ENCODE measurements around the gene LMX1B.
"Not testable (repeated sequence)": the region's sequence is repeated elsewhere in the genome, so short reads cannot be mapped to it uniquely, and the experiment has no call there.

LMX1B gene

DNA sequence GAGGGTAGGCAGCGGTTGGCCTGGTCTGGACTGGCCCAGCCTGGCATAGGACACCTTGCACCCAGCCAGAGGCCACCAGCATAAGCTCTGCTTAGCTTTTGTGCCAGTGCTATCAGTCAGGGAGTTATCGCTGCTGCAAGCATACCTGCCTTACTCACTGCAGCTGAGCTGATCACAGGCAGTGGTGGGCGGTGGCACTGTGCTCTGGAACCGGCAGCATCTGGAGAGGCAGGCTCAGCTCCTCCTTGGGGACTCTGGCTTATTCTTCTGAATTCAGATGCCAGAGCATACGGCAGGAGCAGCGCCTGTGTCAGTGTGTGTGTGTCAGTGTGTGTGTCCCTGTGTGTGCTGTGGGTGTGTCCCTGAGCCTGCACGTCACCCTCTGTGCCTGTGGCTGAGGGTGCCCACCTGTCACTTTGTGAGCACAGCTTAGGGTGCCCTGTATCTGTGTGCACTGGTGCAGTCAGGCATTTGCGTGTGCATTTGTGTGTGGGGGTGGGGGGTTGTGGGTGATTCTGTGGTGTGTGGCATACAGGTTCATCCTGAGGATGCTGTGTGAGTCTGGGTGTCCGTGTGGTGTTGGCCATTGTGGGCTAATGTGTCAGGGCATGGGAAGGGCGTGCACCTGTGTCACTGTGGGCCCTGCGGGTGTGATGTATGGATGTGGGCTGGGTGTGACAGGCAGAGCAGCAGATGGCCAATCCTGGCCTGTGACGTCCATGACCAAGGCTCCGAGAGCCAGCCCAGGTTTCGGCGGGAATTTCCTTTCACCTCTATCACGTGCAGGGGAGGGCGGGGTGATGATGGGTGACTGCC, 23.5 kb downstream of the LMX1B start:
- DNase-seq = no peak

DNA sequence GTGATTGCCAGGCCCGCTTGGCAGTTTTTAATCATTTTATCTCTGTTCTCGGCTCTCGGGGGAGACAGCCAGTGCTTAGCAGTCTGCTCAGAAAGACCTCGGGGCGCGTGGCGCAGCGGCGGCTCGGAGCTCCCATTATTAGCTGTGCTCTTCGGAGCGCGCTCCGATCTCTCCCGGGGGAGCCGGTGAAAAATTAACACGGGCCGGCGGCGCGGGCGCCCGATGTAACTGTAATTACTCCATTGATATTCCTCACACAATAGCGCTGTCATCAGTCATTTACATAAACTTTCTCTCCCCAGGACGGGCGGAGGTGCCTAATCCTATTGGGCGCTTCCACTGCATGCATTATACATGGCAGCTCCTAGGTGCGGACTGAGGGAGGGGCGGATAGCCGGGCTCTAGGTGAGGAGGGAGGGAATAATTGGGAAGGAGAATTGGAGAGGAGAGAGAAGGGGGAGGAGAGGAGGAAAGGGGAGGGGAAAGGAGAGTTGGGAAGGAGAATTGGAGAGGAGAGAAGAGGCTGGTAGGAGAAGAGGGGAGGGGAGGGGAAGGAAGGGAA, 24.9 kb downstream of the LMX1B start:
- no peak for DNase-seq

DNA sequence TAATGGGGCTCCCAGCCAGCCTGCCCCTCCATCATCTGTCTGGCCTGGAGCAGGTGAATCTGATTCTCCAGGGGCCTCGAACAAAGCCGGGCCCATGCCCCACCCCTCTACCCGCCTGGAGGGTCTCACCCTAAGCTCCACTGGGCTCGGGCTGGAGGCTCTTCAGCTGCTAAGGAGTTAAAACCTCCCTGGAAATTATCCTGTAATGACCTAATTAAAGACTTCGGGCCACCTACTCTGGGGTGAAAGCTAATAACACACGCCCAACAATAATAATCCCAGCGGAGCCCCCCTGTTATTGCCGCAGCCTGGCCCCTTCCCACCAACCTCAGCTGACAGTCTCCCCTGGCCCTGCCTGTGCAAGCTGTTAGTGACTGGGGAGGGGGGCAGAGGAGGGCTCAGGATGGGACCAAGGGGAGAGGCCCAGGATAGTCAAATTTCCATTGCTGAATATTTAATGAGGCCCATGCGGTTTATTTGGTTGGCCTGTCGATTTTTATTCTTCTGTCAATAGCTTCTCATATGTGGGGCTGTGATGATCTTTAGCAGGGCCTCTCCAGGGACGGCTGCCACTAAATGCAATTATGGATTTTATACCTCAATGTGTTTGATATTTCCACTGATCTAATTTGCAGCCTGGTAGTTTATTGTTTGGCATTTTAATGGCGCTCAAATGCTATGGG, 25.7 kb downstream of the LMX1B start:
- DNase-seq = no peak

DNA sequence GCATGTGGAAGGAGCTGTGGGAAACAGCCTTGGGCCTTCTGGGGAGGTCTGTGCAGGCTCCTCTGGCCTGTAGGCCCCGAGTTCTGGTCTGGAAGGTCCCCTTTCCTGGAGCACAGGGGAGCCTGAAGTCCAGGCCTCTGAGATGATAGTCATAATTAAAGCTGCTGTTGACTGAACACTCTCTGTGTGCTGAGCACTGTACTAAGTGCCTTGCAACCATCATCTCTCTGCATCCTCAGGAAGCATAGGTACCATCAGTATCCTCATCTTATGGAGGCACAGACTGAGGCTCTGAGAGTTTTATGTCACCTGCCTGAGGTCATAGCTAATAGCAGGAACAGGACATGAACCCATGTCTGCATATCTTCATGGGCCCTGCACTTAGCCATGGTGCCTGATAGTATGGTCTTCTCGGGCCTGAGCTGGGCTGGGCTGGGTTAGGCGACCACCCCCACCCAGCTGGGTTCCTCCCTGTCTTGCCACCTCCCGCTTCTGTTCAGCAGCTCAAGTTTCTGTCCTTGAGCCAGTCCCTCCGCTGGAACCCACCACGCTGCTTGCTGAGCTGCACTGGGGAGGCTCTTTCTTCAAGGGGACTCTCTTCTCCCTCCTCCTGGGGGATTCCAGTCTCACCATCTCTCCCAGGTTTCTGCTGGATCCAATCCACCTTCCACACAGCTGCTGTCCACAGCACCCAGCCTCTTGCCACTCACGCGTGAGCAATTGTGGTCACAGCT, 27.6 kb downstream of the LMX1B start:
- DNase-seq = no peak

DNA sequence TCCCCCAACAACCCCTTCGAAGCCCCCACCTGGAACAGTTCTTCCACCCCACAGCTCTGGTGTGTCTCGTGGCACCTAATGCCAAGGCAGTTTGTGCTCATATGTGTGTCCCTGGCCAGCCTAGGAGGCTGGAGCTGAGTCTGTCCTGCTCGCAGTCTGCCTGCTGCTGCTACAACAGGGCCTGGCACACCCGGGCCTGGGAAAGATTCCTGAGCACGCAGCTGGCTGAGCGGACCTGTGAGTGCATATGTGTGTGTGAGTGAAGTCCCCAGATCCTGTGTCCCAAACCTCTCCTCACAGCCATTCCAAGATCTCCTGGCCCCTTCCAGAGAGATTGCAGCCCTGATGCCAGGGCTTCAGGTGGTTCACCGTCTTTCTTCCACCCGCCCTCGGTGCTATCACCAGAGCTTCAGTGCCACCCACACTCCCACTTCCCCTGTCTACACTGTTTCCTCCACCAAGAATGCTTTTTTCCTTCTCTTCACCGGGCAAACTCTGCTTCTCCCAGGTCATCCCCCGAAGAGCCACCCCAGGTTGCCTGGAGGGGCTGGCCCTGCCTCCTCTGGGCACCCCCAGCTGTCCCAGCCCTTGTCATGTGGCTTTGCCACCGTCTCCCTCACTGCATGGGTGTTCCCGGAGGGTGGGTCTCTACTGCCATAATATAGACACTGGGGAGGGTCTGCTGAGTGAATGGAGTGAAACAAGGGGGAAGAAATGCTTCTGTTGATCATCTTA, 28.4 kb downstream of the LMX1B start:
- no peak for DNase-seq

DNA sequence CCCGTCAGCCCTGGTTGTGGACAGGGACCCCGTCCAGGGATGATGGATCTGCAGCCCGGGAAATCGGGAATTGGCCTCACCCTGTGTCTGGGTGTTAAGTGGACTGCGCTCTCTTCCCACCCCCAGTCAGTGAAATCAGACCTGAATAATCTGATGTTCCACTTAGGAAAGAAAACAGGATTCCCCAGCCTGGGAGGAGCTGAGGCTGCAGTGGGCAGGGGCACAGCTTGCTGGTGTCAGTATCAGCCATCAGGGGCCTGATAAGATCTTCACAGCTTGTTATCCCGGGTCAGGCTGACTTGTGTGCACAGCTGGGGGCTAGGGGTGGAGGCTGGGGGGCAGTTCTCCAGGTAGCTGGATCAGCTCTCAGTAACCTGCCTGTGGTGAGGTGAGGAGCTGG, 29.1 kb downstream of the LMX1B start:
- no peak for DNase-seq

DNA sequence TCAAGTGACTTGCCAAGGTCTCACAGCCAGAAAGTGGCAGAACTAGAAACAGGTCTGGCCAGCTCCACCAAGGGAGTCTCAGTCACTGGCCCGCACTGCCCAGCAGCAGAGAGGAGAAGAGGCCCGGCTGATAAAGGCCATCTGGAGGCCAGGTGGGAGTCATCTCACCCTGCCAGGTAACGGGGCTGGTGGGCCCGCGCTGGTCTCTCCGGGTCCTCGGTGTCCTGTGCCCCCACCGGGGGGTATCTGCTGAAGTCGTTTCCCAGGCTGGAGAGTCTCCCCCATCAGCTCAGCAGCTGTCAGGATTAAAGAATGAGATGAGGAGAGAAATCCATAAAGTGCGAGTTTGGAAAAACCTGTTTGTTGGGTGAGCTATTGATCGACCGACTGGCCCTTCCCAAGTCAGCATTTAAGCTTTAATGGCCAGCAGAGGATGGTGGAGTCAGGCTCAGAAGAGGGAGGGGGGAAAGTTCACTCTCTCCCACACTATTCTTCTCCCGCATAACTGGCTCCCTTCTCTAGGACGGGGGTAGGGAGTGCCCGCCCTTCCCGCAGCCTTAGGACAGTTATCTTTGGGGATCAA, 30.3 kb downstream of the LMX1B start:
- no peak for DNase-seq

DNA sequence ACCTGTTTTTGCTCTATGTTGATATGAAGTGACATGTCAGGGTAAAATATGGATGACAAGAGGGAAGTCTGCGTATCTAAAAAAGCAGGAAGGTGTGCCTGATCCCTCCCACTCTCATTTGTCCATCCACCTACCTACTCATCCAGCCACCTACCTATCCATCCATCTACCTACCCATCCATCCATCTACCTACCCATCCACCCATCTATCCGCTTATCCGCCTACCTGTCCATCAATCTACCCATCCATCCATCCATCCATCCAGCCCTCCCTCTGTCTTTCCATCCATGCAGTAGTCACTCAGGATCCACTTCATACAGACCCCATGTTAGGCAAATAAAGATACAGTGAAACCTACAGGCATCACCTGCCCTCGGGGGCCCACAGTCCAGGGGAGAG, 32.4 kb downstream of the LMX1B start:
- no peak for DNase-seq

DNA sequence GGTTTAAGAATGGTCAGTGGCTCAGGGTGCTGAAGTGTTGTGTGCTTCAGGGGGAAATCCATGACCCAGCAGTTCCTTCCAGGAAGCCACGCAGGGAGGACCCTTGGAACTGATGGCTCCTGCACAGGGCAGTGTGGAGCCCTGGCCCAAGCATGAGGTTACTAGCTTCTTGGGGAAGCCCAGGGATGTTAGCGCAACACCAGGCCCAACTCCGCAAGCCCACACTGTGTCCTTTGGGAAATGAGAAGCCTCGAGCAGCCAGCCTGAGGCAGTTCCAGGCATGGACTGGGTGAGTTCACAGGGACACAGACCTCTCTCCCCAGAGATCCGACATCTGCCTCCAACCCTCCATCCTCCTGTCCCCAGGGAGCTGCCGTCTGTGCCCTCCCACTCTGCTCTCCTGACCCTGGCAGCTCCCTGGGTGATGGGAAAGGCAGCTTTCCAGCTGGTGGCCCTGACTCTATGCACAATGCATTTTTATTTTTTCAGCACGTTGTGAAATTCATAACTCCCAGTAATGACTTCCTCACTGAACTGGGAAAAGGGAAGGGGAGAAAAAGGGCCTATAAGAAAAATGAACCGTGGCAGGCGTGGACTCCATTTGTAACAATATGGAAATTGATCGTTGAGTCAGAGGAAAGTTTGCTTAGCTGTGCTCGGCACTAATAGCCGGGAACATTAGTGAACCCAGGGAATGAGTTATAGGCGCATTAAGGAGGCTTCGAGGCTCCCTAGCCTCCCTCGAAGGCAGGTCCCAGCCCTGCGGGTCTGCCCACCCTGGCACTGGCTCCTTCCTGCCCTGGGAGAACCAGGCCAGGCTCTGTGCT, 34.1 kb downstream of the LMX1B start:
- DNase-seq = no peak

DNA sequence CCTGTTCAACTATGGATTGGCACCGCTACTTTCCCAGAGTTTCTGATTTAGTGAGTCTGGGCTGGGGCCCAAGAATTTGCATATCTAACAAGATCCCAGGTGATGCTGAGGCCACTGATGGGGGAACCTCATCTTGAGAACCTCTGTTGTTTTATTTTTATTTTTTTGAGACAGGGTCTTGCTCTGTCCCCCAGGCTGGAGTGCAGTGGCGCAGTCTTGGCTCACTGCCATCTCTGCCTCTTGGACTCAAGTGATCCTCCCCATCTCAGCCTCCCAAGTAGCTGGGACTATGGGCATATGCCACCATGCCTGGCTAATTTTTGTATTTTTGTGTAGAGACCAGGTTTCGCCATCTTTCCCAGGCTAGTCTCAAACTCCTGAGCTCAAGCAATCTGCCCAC, 35.7 kb downstream of the LMX1B start:
- no peak for DNase-seq

DNA sequence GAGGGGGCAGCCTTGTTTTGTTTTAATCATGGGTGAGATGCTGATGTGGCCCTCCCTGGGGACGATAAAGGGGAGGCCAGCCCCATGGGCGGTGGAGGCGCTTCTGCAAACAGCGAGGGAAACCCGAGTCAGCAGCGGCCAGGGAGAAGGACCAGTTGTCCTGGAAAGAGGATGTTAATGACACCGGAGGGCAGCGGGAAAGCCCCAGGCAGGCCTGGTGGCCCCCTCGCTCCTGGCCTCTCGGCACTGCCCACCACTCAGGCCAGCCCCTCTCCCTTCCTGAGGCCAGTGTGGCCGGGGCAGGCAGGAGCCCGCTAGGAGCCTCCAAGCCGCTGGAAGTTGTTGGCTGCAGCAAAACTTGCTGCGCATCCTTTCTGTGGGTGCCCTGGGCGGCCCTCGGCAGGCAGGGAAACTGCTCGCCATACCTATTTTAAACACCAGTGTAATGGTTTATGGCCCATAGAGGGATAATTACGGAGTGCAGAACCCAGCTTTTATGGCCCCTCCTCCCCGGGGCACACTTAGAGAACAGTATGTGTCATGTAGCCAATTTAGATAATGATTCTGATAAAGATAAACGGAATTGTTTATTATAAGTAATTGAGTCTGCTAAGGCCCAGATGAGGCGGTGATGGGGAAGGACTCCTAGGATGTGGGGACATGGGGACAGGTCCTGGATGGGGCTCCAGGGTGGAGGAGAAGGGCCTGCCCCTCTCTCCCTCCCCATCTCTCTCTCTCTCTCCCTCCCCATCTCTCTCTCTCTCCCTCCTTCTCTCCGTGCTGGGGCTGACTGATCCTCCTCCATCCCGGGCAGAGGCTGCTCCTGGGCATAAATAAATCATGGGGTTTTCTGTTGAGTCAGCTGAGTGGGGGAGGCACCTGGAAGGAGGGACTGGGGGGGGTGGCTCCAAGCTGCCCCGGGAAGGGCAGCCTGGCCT, 36.9 kb downstream of the LMX1B start:
- no peak for DNase-seq

DNA sequence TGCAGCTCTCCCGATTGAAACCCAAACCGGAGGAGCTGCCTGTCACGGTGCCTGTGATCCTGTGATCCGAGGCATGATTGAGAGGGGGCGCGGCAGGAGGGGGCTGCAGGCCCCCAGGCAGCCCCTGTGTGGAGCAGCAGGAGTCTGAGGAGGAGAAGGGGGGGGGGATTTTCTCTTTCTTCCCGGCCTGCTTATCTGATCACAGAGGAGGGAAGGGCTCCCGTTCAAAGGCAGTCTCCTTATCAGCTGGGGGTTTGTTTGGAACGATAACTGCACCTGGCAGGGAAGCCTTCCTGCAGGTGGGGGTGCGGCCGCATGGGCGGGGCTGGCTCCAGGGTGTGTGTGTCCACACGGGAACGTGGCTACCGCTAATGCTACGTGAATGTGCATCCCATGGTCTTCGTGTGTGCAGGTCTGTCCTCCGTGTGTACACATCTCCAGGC, 38.4 kb downstream of the LMX1B start:
- DNase-seq = no peak

DNA sequence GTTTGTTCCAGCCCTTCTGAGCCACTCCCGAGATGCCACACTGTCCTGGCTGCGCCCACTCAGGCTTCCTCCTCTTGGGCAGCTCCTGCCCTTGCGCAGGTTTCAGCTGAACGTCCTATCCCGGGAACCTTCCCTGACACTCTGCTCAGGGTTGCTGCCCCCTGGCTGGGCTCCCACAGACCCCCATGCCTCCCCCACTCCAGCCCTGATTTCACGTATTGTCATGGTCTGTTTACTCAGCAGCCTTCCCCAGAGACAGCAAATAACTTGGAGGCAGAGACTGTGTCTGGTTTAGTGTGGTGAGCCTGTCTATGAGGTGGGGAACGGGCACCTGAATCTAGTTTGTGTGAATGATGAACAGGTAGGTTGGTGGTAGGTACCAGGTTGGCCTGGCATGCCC, 40.4 kb downstream of the LMX1B start:
- DNase-seq = no peak

DNA sequence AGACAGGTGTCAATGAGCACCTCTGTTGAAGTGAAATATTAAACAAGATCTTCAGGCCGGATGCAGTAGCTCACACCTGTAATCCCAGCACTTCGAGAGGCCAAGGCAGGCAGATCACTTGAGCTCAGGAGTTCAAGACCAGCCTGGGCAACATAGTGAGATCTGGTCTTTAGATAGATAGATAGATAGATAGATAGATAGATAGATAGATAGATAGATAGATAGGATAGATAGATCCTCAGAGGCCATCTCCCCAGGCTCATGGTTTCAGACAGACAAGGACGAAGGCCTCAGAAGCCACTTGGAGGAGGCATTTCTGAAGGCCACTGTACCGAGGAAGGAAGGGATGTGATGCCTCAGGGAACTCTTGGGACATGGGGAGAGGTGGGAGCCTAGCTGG, 42.5 kb downstream of the LMX1B start:
- not testable (repeated sequence) for DNase-seq

DNA sequence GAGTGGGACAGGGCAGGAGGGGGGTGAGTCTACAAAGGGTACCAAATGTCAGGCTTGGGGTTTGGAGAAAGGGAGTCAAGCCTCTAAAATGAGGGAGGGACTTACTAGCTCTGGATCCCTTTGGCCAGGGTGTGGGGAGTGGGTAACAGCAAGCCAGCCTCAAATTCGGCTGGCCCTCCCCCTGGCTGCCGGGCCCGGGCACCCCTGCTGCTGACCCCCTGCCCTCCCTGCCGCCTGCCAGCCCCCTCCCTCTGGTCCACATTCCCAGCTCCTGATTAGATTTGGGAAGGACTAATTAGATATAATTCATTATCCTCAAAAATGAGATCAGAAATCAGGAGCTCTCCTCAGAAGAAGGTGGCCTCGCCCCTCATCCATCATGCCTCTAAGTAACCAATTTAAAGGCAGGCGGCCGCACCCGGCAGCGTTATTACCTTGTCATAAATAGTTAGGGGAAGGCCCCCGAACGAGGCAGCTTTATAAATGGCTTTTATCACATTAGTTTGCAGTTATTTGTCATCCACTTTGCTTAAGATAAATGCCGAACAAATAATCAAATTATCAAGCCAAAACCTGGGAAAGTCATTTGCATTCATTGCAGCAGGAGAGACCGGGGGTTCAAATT, 44.6 kb downstream of the LMX1B start:
- DNase-seq = no peak

DNA sequence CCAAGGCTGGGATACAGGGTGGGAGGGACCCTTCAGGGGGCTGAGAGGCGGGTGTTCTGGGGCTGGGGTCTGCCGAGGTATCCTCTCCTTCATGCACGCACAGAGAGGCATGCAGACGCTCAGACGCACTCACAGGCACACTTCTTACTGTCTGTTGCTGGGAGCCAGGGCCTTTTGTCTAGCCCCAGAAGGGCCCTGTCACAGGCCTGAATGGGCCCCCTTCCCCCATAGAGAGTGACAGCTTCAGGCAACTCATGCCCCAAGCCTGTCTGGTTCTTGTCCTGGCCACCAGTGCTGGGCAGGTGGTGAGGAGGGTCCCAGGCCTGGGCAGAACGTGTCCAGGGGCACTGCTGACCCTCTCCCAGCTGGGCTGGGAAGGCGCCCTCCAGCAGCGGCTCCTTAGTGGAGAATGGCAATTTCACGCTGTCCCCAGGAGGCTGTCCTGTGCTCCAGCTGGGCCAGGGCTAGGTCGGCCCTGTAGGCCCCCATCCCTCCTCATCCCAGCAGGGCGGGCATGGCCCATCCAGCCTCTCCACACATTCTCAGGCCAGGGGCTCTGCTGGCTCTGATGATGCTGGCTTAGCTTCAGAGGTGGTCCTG, 45.3 kb downstream of the LMX1B start:
- DNase-seq = no peak

DNA sequence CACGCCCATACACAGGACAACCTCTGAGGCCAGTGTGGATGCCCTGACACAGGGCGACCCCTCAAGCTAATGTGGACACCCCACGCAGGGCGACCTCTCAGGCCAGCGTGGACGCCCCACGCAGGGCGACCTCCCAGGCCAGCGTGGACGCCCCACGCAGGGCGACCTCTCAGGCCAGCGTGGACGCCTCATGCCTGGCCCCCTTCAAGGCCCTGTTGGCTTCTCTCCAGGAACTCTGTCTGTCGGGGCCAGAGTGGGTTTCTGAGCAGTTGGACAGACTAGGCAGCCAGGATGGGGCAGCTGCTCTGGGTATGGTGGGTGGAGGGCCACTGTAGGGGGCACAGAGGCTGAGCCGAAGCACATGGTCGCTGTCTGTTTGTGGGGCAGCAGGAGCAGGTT, 47.4 kb downstream of the LMX1B start:
- no peak for DNase-seq

DNA sequence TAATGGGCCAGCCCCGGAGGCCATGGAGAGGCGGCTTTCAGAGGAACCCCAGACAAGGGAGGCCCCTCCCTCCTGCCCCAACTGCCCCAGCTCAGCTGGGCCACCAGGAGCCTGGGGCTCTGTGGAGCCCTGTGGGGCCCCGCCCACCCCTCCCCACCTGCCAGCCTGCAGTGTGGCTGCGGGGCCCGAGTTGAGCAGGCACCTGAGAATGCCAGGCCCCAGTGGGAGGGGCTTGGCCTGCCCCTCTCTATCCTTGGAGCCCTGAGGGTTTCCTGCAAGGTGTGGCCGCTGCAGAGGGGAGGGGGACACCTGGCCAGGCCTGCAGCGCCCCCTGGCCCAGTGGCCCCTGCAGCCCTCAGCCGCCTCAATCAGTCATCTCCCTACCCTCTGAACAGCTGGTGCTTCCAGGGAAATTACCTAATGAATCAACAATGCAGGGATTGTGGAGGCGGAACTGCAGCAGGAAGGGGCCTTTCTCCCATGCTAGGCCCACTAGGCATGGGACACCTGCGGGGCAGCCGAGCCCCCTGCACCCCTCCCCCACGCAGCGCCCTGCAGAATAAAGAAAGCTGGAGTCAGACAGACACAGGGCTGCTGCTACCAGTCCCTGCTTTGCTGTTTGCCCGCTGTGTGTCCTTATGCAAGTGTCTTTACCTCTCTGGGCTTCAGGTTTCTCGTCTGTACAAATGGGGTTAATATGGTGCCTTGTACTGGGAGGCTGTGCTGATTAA, 48.0 kb downstream of the LMX1B start:
- DNase-seq = no peak

DNA sequence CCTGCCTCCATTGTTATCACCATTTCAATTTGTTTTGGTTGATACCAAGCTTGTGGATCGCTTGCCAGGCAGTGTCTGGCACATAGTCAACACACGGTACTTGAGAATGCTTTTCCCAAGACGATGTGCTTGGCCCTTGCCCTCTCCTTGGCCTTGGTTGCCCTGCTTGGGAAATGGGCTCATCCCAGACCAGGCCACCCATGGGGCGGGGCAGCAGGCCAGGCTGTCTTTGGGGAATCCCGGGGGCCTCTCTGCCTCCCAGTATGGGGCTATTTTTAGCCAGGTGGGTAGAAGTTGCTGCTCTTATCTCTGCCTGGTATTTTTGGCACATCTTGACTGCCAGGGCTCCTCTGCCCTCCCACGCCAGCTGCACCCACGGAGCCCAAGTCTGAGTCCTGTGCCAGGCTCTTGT, 49.9 kb downstream of the LMX1B start:
- DNase-seq = no peak

Data from activated naive CD4-positive, alpha-beta T cell (primary cell).